ENCODE data around the gene PRKD2. TPM values are rescaled to one million over a fixed set of nuclear protein-coding genes. Genes with fewer than 3 reads are reported as not detected.

PRKD2 gene
- total RNA-seq, 4 donors from 2014 or later: 21.0 to 36.1 (median 30.2) TPM

- Histone ChIP-seq H3K9me3 (no peaks in the 10 kb centered on the region), H3K27me3 (no peaks in the 10 kb centered on the region), H3K27ac (no peak overlapping the region), H3K4me3 (no peak overlapping the region), H3K4me1 (peaks cover 0 to 18% (median 8%) of the 10 kb centered on the region in 4 donors), H3K36me3 (no peaks in the 10 kb centered on the region)
- 81 to 86% methylated on average over 8 of the region's 8 CpGs for WGBS, 2 donors
- no peak for DNase-seq (ENCODE audit: low spot score in 2 of 2)
- TF ChIP-seq CTCF (IDR thresholded peaks at IDR 0.05) (no peak), EP300 (IDR thresholded peaks at IDR 0.05) (no peak), POLR2A (IDR thresholded peaks at IDR 0.05) (no peak)
Observed at GRCh38 chr19:46665072-46665471, 51.8 kb downstream of the PRKD2 start.

- no peaks in the 10 kb centered on the region for H3K27me3 ChIP-seq
- TF ChIP-seq CTCF (IDR thresholded peaks at IDR 0.05): peak; percentile 89 to 95 (median 92)
- peak in 1 of 2 donors; percentile 18 for TF ChIP-seq EP300 (IDR thresholded peaks at IDR 0.05)
- TF ChIP-seq POLR2A (IDR thresholded peaks at IDR 0.05): no peak
- no peaks in the 10 kb centered on the region for H3K36me3 ChIP-seq
- H3K27ac ChIP-seq: peak overlapping the region; percentile 72 to 91 (median 81)
- peak overlapping the region; percentile 14 to 65 (median 34) for H3K4me3 ChIP-seq
- peak; percentile 66 to 79 for DNase-seq (ENCODE audit: low spot score in 2 of 2)
- 6 to 8% methylated on average over 19 of the region's 19 CpGs for WGBS, 2 donors
- no peaks in the 10 kb centered on the region for H3K9me3 ChIP-seq
- H3K4me1 ChIP-seq: peaks cover 0 to 35% (median 20%) of the 10 kb centered on the region in 4 donors
Observed at GRCh38 chr19:46661735-46662592, 55.0 kb downstream of the PRKD2 start.

- TF ChIP-seq POLR2A (IDR thresholded peaks at IDR 0.05) (peak in 1 of 2 donors; percentile 65), EP300 (IDR thresholded peaks at IDR 0.05) (peak; percentile 24 to 95), CTCF (IDR thresholded peaks at IDR 0.05) (peak in 3 of 5 experiments; percentile 35 to 54 (median 47))
- H3K9me3 ChIP-seq: no peaks in the 10 kb centered on the region
- H3K4me3 ChIP-seq: peak within 1 kb of the TSS; percentile 47 to 91 (median 64)
- peak within 1 kb of the TSS; percentile 72 to 91 (median 81) for H3K27ac ChIP-seq
- no peaks in the 10 kb centered on the region for H3K27me3 ChIP-seq
- peak; percentile 100 for DNase-seq (ENCODE audit: low spot score in 2 of 2)
- WGBS, 2 donors: 1% methylated on average over 18 to 32 of the region's 61 CpGs
- H3K4me1 ChIP-seq: peaks cover 0 to 35% (median 20%) of the 10 kb centered on the region in 4 donors
- no peaks in the 10 kb centered on the region for H3K36me3 ChIP-seq
Observed at GRCh38 chr19:46661020-46661731, 55.7 kb downstream of the PRKD2 start, which contains the start of gene DACT3. Gene DACT3, minus strand, starts transcription at chr19:46661182. Its CDS starts 118 bp downstream, at chr19:46661064.

GRCh38 chr19:46660551-46661019, 56.3 kb downstream of the PRKD2 start:
- WGBS, 2 donors: 0% methylated on average over 10 to 33 of the region's 40 CpGs

More at GRCh38 chr19:46660551-46661019, 56.3 kb downstream of the PRKD2 start:
- no peak for DNase-seq (ENCODE audit: low spot score in 2 of 2)
- H3K9me3 ChIP-seq: no peaks in the 10 kb centered on the region
- H3K4me3 ChIP-seq: peak overlapping the region; percentile 47 to 91 (median 64)
- H3K27me3 ChIP-seq: no peaks in the 10 kb centered on the region
- TF ChIP-seq EP300 (IDR thresholded peaks at IDR 0.05) (no peak), POLR2A (IDR thresholded peaks at IDR 0.05) (peak in 1 of 2 donors; percentile 17), CTCF (IDR thresholded peaks at IDR 0.05) (no peak)
- peak overlapping the region; percentile 54 to 87 (median 80) for H3K27ac ChIP-seq
- H3K4me1 ChIP-seq: peaks cover 0 to 35% (median 20%) of the 10 kb centered on the region in 4 donors
- H3K36me3 ChIP-seq: no peaks in the 10 kb centered on the region

Data from tibial nerve (tissue), 4 donors.